Caco-2 (cell line): ENCODE data around the gene SERTAD2. TPM values are rescaled to one million over a fixed set of nuclear protein-coding genes. Genes with fewer than 3 reads are reported as not detected.

Experiments
- BruUV-seq: library from RNA; stranded (reverse); fragments of 400-500 nt; replicated peaks from 2 replicates; lab custom pipeline; 2021; lab: Mats Ljungman, UMichigan
- CTCF ChIA-PET: fragments of 300-600 bp; sonication (Branson Sonifier 250); formaldehyde crosslinking; loops from one replicate; lab custom pipeline; 2022; ENCODE audit warnings: antibody characterized with exemption; lab: Charles Lee
- POLR2A ChIA-PET: fragments of 300-600 bp; sonication (Branson Sonifier 250); formaldehyde crosslinking; loops from one replicate; lab custom pipeline; 2022; ENCODE audit warnings: antibody characterized with exemption; lab: Charles Lee
- DNase-seq, 2 experiments: peaks; one replicate each; pipeline versions ENCODE4 v3.0.0 to v3.0.0-alpha.2; 2020 to 2022
- H3K27me3 ChIP-seq: replicated peaks from 2 replicates; pipeline ENCODE4 v1.6.0; 2011; ENCODE audit warnings: low read length; ENCODE audit not compliant: control insufficient read depth, insufficient read depth
- H3K36me3 ChIP-seq: 2 replicates; pipeline ENCODE4 v1.5.1; 2011; ENCODE audit warnings: low read length; ENCODE audit not compliant: control insufficient read depth, insufficient read depth
- H3K4me1 ChIP-seq: fragments of 250-450 bp; sonication (Bioruptor Pico); 2 replicates; pipeline ENCODE4 v1.5.1; 2020; ENCODE audit warnings: mild to moderate bottlenecking
- H3K4me3 ChIP-seq: 2 replicates; pipeline ENCODE4 v1.5.1; 2011; ENCODE audit warnings: low read depth, mild to moderate bottlenecking, control low read depth, low read length
- H3K9me3 ChIP-seq: fragments of 250-450 bp; sonication (Bioruptor Pico); 2 replicates; pipeline ENCODE4 v1.5.1; 2020; ENCODE audit warnings: mild to moderate bottlenecking, moderate library complexity
- H3K27ac Mint-ChIP-seq: one replicate; pipeline ENCODE4 v1.8.0; 2022; ENCODE audit warnings: mixed read lengths; ENCODE audit not compliant: unreplicated experiment
- H3K27me3 Mint-ChIP-seq: one replicate; pipeline ENCODE4 v1.8.0; 2022; ENCODE audit warnings: mixed read lengths; ENCODE audit not compliant: insufficient read depth, unreplicated experiment
- H3K36me3 Mint-ChIP-seq: one replicate; pipeline ENCODE4 v1.8.0; 2022; ENCODE audit warnings: mild to moderate bottlenecking, mixed read lengths; ENCODE audit not compliant: insufficient read depth, unreplicated experiment
- H3K4me1 Mint-ChIP-seq: one replicate; pipeline ENCODE4 v1.8.0; 2022; ENCODE audit warnings: low read depth, mixed read lengths; ENCODE audit not compliant: unreplicated experiment
- H3K4me3 Mint-ChIP-seq: one replicate; pipeline ENCODE4 v1.8.0; 2022; ENCODE audit warnings: mild to moderate bottlenecking, moderate library complexity, mixed read lengths; ENCODE audit not compliant: unreplicated experiment
- H3K9me3 Mint-ChIP-seq: one replicate; pipeline ENCODE4 v1.8.0; 2022; ENCODE audit warnings: mixed read lengths; ENCODE audit not compliant: unreplicated experiment
- intact Hi-C: fragments of 100-400 bp; cut with micrococcal nuclease; formaldehyde crosslinking; loops from one replicate; pipeline ENCODE4 v1.10.0; 2022; ENCODE audit not compliant: unreplicated experiment
- total RNA-seq: library from RNA; stranded (reverse); gene quantifications from 2 replicates; pipeline ENCODE4 v1.2.3, GENCODE V29; 2022
- TF ChIP-seq, protein P1 (sequence below), 2 experiments: fragments of 200-600 bp in 1 of 2; IDR thresholded peaks; 1 replicate in 1 of 2; 2 replicates in 1 of 2; pipeline versions ENCODE4 v1.5.1 to v1.8.0; 2011 to 2022; ENCODE audit warnings: antibody characterized with exemption in 1 of 2, control low read depth in 1 of 2, inconsistent platforms in 1 of 2, low read depth in 1 of 2, low read length in 1 of 2, mild to moderate bottlenecking in 1 of 2, moderate library complexity in 1 of 2; ENCODE audit not compliant: insufficient read depth in 1 of 2, severe bottlenecking in 1 of 2, unreplicated experiment in 1 of 2

SERTAD2 gene
- total RNA-seq, 1 experiment from 2014 or later = 25.8 TPM

GRCh38 chr2:64666810-64667438 is 13.2 kb upstream of the SERTAD2 start:
- no TSS peak for BruUV-seq
- Mint-ChIP-seq H3K36me3 (no peaks in the 10 kb centered on the region), H3K4me1 (no peaks in the 10 kb centered on the region), H3K9me3 (no peaks in the 10 kb centered on the region), H3K4me3 (no peak overlapping the region), H3K27ac (no peak overlapping the region), H3K27me3 (no peaks in the 10 kb centered on the region)
- ChIA-PET CTCF (interaction anchor here (0.9 kb wide), 1 partner anchor 13 kb away, joined by 5 read pairs; the partner anchor contains the start of gene SERTAD2), POLR2A (no interaction called here)
- TF ChIP-seq, protein P1, sequence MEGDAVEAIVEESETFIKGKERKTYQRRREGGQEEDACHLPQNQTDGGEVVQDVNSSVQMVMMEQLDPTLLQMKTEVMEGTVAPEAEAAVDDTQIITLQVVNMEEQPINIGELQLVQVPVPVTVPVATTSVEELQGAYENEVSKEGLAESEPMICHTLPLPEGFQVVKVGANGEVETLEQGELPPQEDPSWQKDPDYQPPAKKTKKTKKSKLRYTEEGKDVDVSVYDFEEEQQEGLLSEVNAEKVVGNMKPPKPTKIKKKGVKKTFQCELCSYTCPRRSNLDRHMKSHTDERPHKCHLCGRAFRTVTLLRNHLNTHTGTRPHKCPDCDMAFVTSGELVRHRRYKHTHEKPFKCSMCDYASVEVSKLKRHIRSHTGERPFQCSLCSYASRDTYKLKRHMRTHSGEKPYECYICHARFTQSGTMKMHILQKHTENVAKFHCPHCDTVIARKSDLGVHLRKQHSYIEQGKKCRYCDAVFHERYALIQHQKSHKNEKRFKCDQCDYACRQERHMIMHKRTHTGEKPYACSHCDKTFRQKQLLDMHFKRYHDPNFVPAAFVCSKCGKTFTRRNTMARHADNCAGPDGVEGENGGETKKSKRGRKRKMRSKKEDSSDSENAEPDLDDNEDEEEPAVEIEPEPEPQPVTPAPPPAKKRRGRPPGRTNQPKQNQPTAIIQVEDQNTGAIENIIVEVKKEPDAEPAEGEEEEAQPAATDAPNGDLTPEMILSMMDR (IDR thresholded peaks at IDR 0.05; ENCODE audit: insufficient read depth in 1 of 2, low read depth in 1 of 2, low read length in 1 of 2, severe bottlenecking in 1 of 2, unreplicated experiment in 1 of 2) = no peak
- Histone ChIP-seq H3K36me3 (no peaks in the 10 kb centered on the region; the same call in 1 of the 2 replicates), H3K4me3 (no peak overlapping the region), H3K27me3 (no peaks in the 10 kb centered on the region), H3K4me1 (no peaks in the 10 kb centered on the region), H3K9me3 (no peaks in the 10 kb centered on the region)
- intact Hi-C loops = no loop called here
- no peak for DNase-seq

GRCh38 chr2:64665709-64666108 is 12.0 kb upstream of the SERTAD2 start:
- Histone ChIP-seq H3K4me3 (no peak overlapping the region), H3K9me3 (no peaks in the 10 kb centered on the region), H3K36me3 (no peaks in the 10 kb centered on the region; the same call in 1 of the 2 replicates), H3K4me1 (no peaks in the 10 kb centered on the region), H3K27me3 (no peaks in the 10 kb centered on the region)
- H3K27me3 Mint-ChIP-seq = no peaks in the 10 kb centered on the region
- intact Hi-C loops = no loop called here
- no peaks in the 10 kb centered on the region for H3K36me3 Mint-ChIP-seq
- ChIA-PET CTCF (no interaction called here), POLR2A (no interaction called here)
- no peaks in the 10 kb centered on the region for H3K9me3 Mint-ChIP-seq
- H3K27ac Mint-ChIP-seq = no peak overlapping the region
- TF ChIP-seq, protein P1 (IDR thresholded peaks at IDR 0.05; ENCODE audit: insufficient read depth in 1 of 2, low read depth in 1 of 2, low read length in 1 of 2, severe bottlenecking in 1 of 2, unreplicated experiment in 1 of 2) = no peak
- no peak for DNase-seq
- no peaks in the 10 kb centered on the region for H3K4me1 Mint-ChIP-seq
- no peak overlapping the region for H3K4me3 Mint-ChIP-seq
- BruUV-seq = no TSS peak

GRCh38 chr2:64663402-64663801 is 9.7 kb upstream of the SERTAD2 start:
- ChIA-PET POLR2A (no interaction called here), CTCF (interaction anchor here (0.9 kb wide), 1 partner anchor 22 kb away, joined by 3 read pairs; no protein-coding TSS in a partner anchor)
- Mint-ChIP-seq H3K27ac (no peak overlapping the region), H3K4me1 (no peaks in the 10 kb centered on the region), H3K36me3 (no peaks in the 10 kb centered on the region), H3K27me3 (no peaks in the 10 kb centered on the region), H3K9me3 (no peaks in the 10 kb centered on the region), H3K4me3 (no peak overlapping the region)
- DNase-seq = no peak
- Histone ChIP-seq H3K27me3 (no peaks in the 10 kb centered on the region), H3K36me3 (no peaks in the 10 kb centered on the region; the same call in 1 of the 2 replicates), H3K4me1 (no peaks in the 10 kb centered on the region), H3K9me3 (no peaks in the 10 kb centered on the region), H3K4me3 (no peak overlapping the region)
- TF ChIP-seq, protein P1 (IDR thresholded peaks at IDR 0.05; ENCODE audit: insufficient read depth in 1 of 2, low read depth in 1 of 2, low read length in 1 of 2, severe bottlenecking in 1 of 2, unreplicated experiment in 1 of 2) = no peak
- intact Hi-C loops = no loop called here
- BruUV-seq = no TSS peak
